ENCODE measurements around the gene EVC2.

DNA sequence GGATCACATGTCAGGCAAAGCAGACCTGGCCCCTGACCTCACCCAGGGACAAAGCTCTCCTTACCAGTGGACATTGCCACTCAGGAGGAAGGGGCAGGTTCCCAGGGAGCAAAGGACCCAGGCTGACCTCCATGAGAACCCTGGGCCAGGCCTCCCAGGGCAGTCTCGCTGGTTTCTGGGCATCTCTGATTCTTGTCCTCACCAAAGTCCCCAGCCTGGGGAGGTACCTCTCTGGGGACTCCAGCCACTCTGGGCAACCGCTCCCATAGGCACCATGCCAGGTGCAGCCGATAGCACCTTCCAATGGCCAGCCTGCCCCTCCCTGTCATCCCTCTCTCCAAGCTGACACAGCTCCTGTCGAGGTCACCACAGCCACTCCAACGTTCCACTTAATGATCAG, 7.9 kb downstream of the EVC2 start:
- TF ChIP-seq EZH2phosphoT487 (IDR thresholded peaks at IDR 0.05; ENCODE audit: low read depth) = no peak
- TF ChIP-seq, protein P1, sequence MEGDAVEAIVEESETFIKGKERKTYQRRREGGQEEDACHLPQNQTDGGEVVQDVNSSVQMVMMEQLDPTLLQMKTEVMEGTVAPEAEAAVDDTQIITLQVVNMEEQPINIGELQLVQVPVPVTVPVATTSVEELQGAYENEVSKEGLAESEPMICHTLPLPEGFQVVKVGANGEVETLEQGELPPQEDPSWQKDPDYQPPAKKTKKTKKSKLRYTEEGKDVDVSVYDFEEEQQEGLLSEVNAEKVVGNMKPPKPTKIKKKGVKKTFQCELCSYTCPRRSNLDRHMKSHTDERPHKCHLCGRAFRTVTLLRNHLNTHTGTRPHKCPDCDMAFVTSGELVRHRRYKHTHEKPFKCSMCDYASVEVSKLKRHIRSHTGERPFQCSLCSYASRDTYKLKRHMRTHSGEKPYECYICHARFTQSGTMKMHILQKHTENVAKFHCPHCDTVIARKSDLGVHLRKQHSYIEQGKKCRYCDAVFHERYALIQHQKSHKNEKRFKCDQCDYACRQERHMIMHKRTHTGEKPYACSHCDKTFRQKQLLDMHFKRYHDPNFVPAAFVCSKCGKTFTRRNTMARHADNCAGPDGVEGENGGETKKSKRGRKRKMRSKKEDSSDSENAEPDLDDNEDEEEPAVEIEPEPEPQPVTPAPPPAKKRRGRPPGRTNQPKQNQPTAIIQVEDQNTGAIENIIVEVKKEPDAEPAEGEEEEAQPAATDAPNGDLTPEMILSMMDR (IDR thresholded peaks at IDR 0.05; ENCODE audit: low read depth, low read length) = no peak

All from OCI-LY3 (cell line).